HG02610 (cell line): ENCODE data around the gene CSKMT.

Source experiments
- ATAC-seq: cut with Tn5 transposase; IDR thresholded peaks from one replicate; pipeline ENCODE4 v1.9.1; 2021; ENCODE audit warnings: mild to moderate bottlenecking, moderate library complexity; ENCODE audit not compliant: unreplicated experiment

Gene CSKMT

GRCh38 chr11:62715150-62716130 is 50.3 kb downstream of the CSKMT start:
- no peak for ATAC-seq

DNA sequence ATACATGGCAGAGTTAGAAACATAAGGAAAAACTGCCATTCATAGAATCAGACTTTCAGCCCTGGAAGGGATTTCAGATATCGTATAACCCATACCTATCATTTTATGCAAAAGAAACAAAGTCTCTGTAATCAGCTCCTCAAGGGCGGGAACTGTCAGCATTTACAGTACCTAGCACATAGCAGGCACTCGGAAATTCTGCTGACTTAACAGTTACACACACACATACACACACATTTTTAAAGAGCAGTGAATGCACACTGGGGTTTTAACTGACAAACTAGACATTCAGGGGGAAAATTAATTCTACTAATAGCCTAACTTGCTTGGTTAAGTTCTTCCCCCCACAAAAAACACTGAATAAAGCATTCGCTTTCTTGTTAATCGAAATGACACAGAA is 51.1 kb downstream of the CSKMT start:
- no peak for ATAC-seq

DNA sequence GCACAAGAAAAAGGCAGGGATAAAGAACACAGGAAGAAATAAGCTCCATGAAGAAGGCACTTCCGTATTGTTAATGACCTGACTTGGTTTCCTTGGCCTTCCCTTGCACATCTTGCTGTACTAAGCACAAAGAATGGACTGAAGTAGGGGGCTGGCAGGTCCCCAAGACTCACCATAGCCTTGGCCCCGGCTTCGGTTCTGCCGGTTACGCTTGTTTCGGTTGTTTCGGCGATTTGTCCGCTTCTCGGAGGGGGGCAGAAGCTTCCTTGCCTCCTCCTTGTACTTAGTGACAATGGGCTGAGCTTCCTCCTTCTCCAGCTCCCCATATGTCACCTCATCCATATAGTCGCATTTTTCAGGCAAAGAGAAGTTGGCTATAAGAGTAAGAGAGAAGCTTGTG is 51.7 kb downstream of the CSKMT start:
- ATAC-seq: no peak
